ENCODE data around the gene WDR90. TPM values are rescaled to one million over a fixed set of nuclear protein-coding genes. Genes with fewer than 3 reads are reported as not detected.

The WDR90 gene
- total RNA-seq, 1 donor from 2014 or later, result 50.0 TPM

- TF ChIP-seq, protein P1, sequence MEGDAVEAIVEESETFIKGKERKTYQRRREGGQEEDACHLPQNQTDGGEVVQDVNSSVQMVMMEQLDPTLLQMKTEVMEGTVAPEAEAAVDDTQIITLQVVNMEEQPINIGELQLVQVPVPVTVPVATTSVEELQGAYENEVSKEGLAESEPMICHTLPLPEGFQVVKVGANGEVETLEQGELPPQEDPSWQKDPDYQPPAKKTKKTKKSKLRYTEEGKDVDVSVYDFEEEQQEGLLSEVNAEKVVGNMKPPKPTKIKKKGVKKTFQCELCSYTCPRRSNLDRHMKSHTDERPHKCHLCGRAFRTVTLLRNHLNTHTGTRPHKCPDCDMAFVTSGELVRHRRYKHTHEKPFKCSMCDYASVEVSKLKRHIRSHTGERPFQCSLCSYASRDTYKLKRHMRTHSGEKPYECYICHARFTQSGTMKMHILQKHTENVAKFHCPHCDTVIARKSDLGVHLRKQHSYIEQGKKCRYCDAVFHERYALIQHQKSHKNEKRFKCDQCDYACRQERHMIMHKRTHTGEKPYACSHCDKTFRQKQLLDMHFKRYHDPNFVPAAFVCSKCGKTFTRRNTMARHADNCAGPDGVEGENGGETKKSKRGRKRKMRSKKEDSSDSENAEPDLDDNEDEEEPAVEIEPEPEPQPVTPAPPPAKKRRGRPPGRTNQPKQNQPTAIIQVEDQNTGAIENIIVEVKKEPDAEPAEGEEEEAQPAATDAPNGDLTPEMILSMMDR (IDR thresholded peaks at IDR 0.05), result peak in 1 of 3 experiments; percentile 16
- no peak for DNase-seq (ENCODE audit: low spot score in 2 of 2)
- Histone ChIP-seq H3K27ac (peak overlapping the region; percentile 83 to 87), H3K4me3 (peak overlapping the region; percentile 76 to 91), H3K27me3 (no peaks in the 10 kb centered on the region), H3K36me3 (no peaks in the 10 kb centered on the region), H3K9me3 (no peaks in the 10 kb centered on the region), H3K4me1 (peaks cover 9 to 19% of the 10 kb centered on the region in 2 donors)
- intact Hi-C loops (cut with DNase I), result no loop called here
These were observed 939 bp upstream of the WDR90 start for GRCh38 chr16:648071-648780.

GRCh38 chr16:649631-650030, 466 bp downstream of the WDR90 start:
- Histone ChIP-seq H3K36me3 (no peaks in the 10 kb centered on the region), H3K4me1 (peaks cover 9 to 19% of the 10 kb centered on the region in 2 donors), H3K27me3 (no peaks in the 10 kb centered on the region), H3K27ac (peak overlapping the region in 1 of 2 donors; percentile 87), H3K9me3 (no peaks in the 10 kb centered on the region), H3K4me3 (peak overlapping the region; percentile 76 to 91)
- DNase-seq (ENCODE audit: low spot score in 2 of 2), result no peak
- intact Hi-C loops (cut with DNase I), result loop anchor here (1.0 kb wide), 1 partner anchor 12 kb away; no protein-coding TSS in a partner anchor
- TF ChIP-seq, protein P1 (IDR thresholded peaks at IDR 0.05), result no peak

DNA sequence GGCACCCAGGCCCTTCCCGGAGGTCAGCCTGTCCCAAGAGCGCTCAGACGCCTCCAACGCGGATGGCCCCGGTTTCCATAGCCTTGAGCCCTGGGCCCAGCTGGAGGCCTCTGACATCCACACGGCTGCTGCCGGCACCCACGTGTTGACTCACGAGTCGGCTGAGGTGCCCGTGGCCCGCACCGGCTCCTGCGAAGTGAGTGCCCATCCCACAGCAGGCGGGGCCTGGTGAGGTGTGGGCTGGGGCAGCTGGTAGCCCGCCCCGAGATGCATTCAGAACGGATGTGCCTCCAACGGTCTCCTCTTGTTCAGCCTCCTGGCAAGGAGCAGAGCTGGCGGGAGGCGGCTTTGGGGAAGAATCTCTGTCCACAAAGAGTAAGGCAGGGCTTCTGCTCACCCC, 2.7 kb downstream of the WDR90 start:
- H3K27me3 ChIP-seq, result no peaks in the 10 kb centered on the region
- TF ChIP-seq, protein P1 (IDR thresholded peaks at IDR 0.05), result no peak
- no peaks in the 10 kb centered on the region for H3K9me3 ChIP-seq
- peaks cover 9 to 19% of the 10 kb centered on the region in 2 donors for H3K4me1 ChIP-seq
- H3K4me3 ChIP-seq, result no peak overlapping the region
- H3K27ac ChIP-seq, result no peak overlapping the region
- intact Hi-C loops (cut with DNase I), result no loop called here
- peaks cover 4 to 7% of the 10 kb centered on the region in 2 donors for H3K36me3 ChIP-seq
- DNase-seq (ENCODE audit: low spot score in 2 of 2), result no peak

- no peak for DNase-seq (ENCODE audit: low spot score in 2 of 2)
- H3K4me1 ChIP-seq, result peaks cover 9 to 17% of the 10 kb centered on the region in 2 donors
- H3K27me3 ChIP-seq, result no peaks in the 10 kb centered on the region
- H3K27ac ChIP-seq, result no peak overlapping the region
- H3K9me3 ChIP-seq, result no peaks in the 10 kb centered on the region
- no peak overlapping the region for H3K4me3 ChIP-seq
- TF ChIP-seq, protein P1 (IDR thresholded peaks at IDR 0.05), result no peak
- intact Hi-C loops (cut with DNase I), result no loop called here
- H3K36me3 ChIP-seq, result peaks cover 4 to 7% of the 10 kb centered on the region in 2 donors
These were observed 3.5 kb downstream of the WDR90 start for GRCh38 chr16:652454-653305.

DNA sequence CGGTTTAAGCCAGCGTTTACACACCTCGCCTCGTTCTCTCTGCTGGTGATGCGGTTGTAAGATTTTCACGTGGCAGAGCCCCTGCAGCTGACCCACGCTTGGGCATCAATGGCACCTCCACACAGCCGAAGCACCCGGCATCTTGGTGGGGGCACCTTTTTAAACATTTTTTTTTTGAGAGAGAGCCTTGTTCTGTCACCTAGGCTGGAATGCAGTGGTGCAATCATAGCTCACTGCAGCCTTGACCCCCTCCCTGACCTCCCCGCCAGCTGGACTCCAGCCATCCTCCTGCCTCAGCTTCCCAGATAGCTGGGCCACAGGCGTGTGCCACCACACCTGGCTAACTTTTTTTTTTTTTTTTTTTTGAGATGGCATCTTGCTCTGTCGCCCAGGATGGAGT, 4.9 kb downstream of the WDR90 start:
- peaks cover 4 to 7% of the 10 kb centered on the region in 2 donors for H3K36me3 ChIP-seq
- H3K27me3 ChIP-seq, result no peaks in the 10 kb centered on the region
- TF ChIP-seq, protein P1 (IDR thresholded peaks at IDR 0.05), result no peak
- no peak for DNase-seq (ENCODE audit: low spot score in 2 of 2)
- H3K27ac ChIP-seq, result no peak overlapping the region
- intact Hi-C loops (cut with DNase I), result no loop called here
- H3K4me3 ChIP-seq, result no peak overlapping the region
- H3K9me3 ChIP-seq, result no peaks in the 10 kb centered on the region
- H3K4me1 ChIP-seq, result peaks cover 0 to 7% of the 10 kb centered on the region in 2 donors
